Measurements from ENCODE around the gene TBC1D7.

Gene TBC1D7

DNA sequence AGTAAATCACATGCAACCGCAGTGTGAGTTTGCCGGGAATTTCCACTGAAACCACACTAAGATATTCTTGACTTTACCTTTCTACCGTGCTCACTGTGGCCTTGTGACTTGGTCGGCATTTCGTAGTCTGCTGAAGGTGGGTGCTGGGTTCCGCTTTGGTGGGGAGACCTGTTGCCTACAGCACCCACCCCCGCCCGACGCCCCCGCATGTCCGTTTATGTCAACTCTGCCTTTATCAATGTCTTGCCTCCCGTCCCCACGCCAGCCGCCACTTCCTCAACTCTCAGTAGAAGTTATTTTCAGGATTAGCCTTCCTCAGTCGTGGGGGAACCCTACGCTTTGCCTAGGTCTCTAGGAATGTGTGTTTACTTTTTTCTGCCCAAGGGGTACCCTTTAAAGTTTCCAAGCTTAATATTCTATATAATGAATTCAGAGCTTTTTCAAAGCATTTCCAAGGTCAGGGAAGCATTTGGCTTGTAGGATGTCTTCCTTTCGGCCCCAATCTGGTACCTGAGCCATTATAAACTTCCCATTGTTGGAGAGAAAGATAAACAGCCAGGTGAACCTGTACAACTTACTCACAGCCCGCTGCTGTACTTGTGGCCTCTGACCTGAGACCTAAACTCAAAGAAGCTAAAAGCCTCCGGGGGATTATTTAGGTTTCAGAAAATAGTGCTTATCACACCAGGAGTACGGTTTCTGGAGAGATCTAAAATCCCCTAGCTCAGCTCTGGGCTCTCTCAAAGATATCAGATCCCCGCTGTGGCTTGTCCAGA lies 54.2 kb downstream of the TBC1D7 start:
- peak; percentile 15 to 53 for DNase-seq (ENCODE audit: low read depth in 1 of 2, low spot score in 1 of 2)

DNA sequence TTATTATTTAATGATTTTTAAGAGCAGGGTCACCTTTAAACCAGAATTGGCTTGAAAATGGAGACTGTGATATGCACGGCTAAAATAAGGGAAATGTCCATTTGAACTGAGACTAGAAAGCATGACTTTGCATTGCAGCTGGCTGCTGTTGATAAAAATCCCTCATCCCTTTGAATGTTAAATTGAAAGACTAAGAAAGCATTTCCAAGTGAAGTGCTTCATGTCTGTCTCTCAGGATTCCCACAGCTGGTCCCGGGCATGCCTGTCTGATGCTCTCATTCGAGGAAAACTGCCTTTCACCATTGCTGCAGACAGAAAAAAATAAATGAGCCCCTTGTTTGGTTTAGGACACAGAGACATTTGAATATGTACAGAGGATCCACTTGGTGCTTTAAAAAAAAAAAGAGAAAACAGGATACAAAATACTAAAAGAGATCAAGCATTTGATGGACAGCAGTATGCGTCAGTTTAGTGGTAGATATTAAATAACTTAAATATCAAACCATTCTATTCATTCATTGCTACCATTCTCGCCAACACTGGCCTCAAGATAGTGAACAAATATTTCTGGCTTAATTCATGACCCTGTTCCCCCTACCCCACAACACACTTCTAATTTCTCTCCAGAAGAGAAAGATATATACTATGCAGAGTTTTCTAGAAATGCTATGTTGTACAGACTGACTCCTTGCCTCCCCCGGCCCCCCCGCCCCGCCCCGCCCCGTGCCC lies 55.0 kb downstream of the TBC1D7 start:
- no peak for DNase-seq (ENCODE audit: low read depth in 1 of 2, low spot score in 1 of 2)

DNA sequence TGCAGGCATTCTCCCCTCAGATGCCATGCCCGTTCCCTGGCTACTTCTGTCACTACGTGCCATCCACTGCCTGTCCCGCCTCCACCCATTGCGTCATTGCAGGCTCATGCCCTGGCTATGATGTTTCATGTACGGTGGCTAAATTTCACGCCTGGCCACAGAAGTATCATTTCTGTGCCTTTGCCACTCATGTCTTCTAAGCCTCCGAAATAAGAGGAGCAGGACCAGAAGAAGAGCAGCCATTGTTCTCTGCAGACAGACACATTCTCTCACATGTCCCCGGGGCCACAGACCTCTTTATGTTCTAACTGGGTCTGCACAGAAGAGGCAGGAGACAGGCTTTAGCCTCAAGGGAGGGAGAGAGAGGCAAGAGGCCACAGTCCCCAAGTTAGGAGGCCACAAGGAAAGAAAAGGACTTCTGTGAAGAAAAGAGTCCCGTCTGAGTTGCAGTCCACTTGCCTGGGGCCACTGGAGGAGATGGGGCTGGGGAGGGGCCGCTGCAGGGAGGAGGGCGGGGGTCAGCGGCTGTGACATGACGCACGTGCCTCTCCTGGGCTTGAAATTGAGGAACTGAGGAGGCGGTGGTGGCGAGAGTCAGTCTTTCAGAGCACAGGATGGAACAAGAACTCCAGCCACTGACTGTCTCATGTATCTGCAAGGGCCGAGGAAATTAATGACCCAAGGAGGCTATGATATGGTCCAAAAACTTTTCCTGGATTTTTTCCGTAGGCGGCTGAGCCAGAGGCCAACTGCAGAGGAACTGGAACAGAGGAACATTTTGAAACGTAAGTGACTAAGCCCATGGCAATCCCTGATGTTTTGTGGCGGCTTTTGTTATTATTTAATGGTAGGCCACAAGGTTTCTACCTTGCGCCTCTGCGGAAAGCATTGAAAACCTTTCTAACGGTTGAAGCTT lies 55.9 kb downstream of the TBC1D7 start:
- DNase-seq (ENCODE audit: low read depth in 1 of 2, low spot score in 1 of 2) = no peak

DNA sequence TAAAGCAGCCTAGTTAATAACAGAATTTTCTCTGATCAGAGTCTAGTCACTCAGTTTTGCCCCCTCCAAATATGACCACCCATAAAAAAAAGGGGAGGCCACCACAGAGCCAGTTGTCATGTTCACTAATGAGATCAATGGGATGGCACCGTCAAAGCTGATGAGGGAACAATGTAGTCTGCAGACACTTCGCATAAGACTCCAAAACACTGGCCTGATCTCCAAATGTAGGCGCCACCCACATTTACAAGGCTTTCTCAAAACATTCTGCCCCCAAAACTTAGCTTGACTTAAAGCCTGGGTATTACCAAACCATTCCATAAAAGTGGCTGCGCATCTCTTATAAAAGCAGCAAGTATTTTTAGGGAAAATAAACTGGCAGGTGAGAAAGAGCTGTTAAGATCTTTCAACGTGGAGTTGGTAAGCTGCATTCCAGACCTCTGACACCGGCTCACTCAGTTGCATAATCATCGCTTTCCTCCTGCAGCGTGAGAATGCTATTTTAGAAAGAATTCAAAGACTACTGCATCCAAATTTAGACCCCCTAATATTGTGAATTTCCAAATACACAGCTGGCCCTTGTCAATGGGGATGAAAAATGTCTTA lies 59.3 kb downstream of the TBC1D7 start:
- DNase-seq (ENCODE audit: low read depth in 1 of 2, low spot score in 1 of 2) = no peak

DNA sequence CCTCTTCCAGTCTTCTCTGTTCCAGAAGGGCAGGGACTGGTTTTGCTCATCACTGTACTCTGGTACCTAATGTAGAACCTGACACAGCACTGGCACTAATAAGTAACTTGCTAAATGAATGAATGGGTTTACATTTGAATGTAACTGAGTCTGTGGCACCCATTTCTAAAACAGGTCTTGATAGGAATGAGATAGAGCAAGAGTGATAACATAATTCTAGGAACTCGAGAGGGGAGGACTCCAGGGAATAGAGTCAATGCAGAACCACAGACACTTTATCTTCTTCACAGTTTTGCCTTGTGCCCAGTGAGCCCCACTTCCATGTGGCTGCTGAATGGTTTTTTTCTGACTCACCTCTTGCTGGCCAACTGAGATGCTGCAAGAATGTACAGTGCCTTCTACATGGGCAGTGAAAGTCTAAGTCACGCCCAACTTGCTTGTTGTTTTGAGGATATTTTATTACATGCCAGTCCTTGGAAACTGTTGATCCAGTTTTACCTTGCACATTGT lies 61.1 kb downstream of the TBC1D7 start:
- DNase-seq (ENCODE audit: low read depth in 1 of 2, low spot score in 1 of 2) = no peak

DNA sequence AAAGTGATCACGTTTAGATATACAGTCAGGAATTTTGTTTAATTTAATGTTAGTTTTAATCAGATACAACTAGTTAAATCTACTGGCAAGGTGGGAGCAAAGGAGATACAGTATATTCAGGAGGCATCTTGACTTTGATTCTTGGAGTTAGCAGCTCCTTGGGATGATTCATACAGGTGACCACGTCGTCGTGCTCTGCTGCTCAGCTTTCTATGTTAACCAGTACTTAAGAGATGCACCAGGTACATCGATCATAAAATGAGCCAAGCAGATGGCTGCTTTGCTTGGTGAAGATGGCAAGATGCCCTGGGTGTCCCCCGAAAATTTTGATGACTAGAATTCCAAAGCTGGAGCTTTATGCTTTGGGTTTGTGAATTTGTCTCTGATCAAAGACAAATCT lies 64.7 kb downstream of the TBC1D7 start:
- DNase-seq (ENCODE audit: low read depth in 1 of 2, low spot score in 1 of 2) = no peak

DNA sequence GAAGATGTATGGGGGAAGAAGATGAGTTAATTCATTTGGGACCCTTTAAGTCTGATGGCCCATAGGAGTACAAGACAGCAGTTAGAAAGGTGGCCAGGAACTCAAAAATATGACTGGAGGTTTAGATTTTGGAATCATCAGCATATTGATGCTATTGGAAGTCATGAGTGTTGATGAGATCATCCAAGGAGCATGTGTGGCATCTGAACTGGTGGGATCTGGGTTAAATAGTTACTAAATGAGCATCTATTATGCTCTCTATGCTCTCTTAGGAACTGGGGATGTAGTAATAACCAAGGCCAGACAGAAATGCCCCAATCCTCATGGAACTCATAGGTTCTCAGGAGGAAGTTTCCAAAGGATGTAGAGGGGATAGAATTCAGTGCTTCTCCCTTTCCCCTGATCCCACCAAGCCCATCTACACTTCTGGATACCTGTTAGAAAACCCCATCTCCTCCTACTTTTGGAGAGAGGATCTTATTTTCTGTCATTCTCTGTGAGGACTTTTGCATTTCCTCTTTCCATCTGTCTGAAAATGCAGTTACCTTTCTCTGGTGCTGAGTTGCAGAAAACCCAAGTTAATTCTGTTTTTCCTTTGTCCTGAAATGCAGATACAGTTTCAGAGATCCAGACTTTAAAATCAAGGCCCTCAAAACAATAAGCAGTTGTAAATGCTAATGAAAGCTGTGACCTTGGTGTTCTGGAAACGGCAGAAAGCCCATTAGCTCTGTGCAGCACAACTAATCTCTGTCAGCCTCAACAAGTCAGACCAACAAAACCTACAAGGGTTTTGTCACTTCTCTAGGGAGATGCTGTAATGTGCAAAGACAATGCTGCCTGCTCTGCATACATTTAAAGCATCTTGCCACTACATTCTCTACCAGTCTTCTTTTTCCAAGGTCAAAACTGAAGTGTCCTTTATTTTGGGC lies 65.8 kb downstream of the TBC1D7 start:
- no peak for DNase-seq (ENCODE audit: low read depth in 1 of 2, low spot score in 1 of 2)

DNA sequence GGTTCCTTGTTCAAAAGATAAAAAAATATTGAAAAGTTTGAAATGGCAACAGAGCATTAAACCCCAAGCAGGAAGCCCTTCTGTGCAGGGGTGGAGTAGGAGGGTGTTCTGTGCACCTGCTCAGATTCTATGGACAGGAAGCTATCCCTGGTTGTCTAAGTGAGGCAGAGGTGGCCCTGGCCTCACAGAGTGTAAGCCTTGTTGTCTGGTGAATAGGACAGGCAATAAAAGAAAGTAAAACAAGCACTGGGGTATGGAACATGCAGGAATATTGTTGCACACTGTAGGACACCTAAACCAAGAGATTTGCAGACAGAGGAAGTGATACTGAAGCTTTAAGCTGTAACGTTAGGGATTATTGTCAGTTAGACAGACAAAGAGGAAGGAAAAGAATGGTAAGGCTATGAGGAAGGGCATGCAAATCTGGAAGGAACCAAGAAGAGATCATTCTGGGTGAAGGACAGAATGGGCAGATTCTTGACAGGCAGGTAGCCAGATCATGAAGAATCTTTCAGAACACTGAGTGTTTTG lies 66.8 kb downstream of the TBC1D7 start:
- no peak for DNase-seq (ENCODE audit: low read depth in 1 of 2, low spot score in 1 of 2)

GRCh38 chr6:13260831-13261230 lies 67.5 kb downstream of the TBC1D7 start:
- no peak for DNase-seq (ENCODE audit: low read depth in 1 of 2, low spot score in 1 of 2)

DNA sequence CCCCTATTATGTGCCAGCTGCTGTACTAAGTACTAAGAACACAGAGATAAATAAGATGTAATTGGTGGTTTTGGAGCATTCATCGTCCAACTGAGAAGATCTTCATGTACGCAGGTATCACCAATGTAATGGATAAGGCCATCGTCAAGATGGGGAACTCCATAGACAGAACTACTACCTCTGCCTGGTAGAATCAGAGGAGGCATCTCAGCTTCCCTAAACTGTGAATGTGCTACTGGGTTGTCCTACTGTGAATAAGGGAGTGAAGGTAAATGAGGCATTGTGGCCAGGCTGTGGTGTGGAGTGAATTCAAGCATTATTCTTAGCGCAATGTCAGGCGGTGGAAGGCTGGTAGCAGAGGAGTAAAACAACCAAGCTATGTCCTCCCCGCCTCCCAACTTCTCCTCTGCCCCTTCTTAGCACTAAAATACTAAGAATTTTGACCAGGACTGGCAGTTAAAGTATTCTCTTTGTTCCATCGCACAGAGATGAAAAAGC lies 68.2 kb downstream of the TBC1D7 start:
- DNase-seq (ENCODE audit: low read depth in 1 of 2, low spot score in 1 of 2) = no peak

- DNase-seq (ENCODE audit: low read depth in 1 of 2, low spot score in 1 of 2) = no peak
These were observed 68.9 kb downstream of the TBC1D7 start for GRCh38 chr6:13259393-13259792.

DNA sequence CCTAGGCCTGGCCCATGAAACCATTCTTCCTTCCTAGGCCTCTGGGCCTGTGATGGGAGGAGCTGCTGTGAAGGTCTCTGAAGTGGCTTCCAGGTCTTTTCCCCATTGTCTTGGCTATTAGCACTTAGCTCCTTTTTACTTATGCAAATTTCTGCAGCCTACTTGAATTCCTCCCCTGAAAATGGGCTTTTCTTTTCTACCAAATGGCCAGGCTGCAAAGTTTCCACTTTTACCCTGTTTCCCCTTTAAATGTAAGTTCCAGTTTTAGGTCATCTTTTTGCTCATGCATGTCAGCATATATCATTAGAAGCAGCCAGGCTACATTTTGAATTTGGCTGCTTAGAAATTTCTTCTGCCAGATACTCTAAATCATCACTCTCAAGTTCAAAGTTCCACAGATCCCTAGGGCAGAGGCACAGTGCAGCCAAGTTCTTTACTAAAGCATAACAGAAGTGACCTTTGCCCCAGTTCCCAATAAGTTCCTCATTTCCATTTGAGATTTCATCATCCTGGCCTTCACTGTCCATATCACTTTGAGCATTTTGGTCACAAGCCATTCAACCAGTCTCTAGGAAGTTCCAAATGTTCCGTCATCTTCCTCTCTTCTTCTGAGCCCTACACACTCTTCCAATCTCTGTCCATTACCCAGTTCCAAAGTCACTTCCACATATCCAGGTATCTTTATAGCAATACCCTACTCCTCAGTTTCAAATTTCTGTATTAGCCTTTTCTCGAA lies 71.9 kb downstream of the TBC1D7 start:
- DNase-seq (ENCODE audit: low read depth in 1 of 2, low spot score in 1 of 2) = no peak

Measured in stimulated activated CD4-positive, alpha-beta T cell treated with anti-CD3 and anti-CD28 coated beads, Interleukin-15, amount 100 ng/mL, for 1 hour (primary cell).